T1000 (cell line): Measurements from ENCODE around the gene CAB39.

Experiments used
- DNase-seq: peaks from one replicate; lab custom pipeline; 2025; ENCODE audit warnings: mixed read lengths; lab: John Stamatoyannopoulos, UW

Gene CAB39

GRCh38 chr2:230757476-230757875 is 44.8 kb downstream of the CAB39 start:
- DNase-seq: no peak

GRCh38 chr2:230758566-230759480 is 46.2 kb downstream of the CAB39 start:
- DNase-seq: no peak

GRCh38 chr2:230759481-230760167 is 47.0 kb downstream of the CAB39 start:
- DNase-seq: no peak

- DNase-seq: no peak
Observed at GRCh38 chr2:230761704-230762103, 49.1 kb downstream of the CAB39 start.

GRCh38 chr2:230762317-230762896 is 49.8 kb downstream of the CAB39 start:
- DNase-seq: no peak

GRCh38 chr2:230764346-230764745 is 51.7 kb downstream of the CAB39 start:
- no peak for DNase-seq

GRCh38 chr2:230765611-230766300 is 53.1 kb downstream of the CAB39 start:
- DNase-seq: no peak

- DNase-seq: no peak
Observed at GRCh38 chr2:230767862-230768388, 55.3 kb downstream of the CAB39 start.

GRCh38 chr2:230770804-230771203 is 58.2 kb downstream of the CAB39 start:
- no peak for DNase-seq

GRCh38 chr2:230772156-230772555 is 59.5 kb downstream of the CAB39 start:
- DNase-seq: no peak

GRCh38 chr2:230773039-230773773 is 60.6 kb downstream of the CAB39 start:
- no peak for DNase-seq

- no peak for DNase-seq
Observed at GRCh38 chr2:230774348-230774951, 61.8 kb downstream of the CAB39 start.

- DNase-seq: no peak
Observed at GRCh38 chr2:230775737-230776136, 63.1 kb downstream of the CAB39 start.

GRCh38 chr2:230777721-230778120 is 65.1 kb downstream of the CAB39 start:
- no peak for DNase-seq

GRCh38 chr2:230778350-230779063 is 65.9 kb downstream of the CAB39 start:
- no peak for DNase-seq

- DNase-seq: no peak
Observed at GRCh38 chr2:230779126-230779525, 66.5 kb downstream of the CAB39 start.

GRCh38 chr2:230779607-230780006 is 67.0 kb downstream of the CAB39 start:
- DNase-seq: no peak

- DNase-seq: no peak
Observed at GRCh38 chr2:230781130-230781797, 68.6 kb downstream of the CAB39 start.

- DNase-seq: no peak
Observed at GRCh38 chr2:230783101-230783500, 70.5 kb downstream of the CAB39 start.

- DNase-seq: no peak
Observed at GRCh38 chr2:230784795-230785194, 72.2 kb downstream of the CAB39 start.
